NCI-H69 (cell line): Measurements from ENCODE around the gene PRMT5.
"Not testable (repeated sequence)": the region's sequence is repeated elsewhere in the genome, so short reads cannot be mapped to it uniquely, and the experiment has no call there.

Experiments
- DNase-seq: peaks from one replicate; lab custom pipeline; 2025; lab: John Stamatoyannopoulos, UW

The PRMT5 gene

GRCh38 chr14:22929104-22929960 lies at the start of gene PRMT5:
TSS of gene PRMT5 (minus strand) at chr14:22929376. CDS start at chr14:22929361, 15 bp downstream.
- peak; percentile 99 for DNase-seq

- DNase-seq = no peak
Measured at GRCh38 chr14:22978487-22978837, 49.3 kb upstream of the PRMT5 start.

- DNase-seq = no peak
Measured at GRCh38 chr14:22977684-22978486, 48.7 kb upstream of the PRMT5 start.

GRCh38 chr14:22977434-22977683 lies 48.2 kb upstream of the PRMT5 start:
- DNase-seq = peak; percentile 35

- peak; percentile 87 for DNase-seq
Measured at GRCh38 chr14:22976620-22977433, 47.7 kb upstream of the PRMT5 start.

- DNase-seq = peak; percentile 12
Measured at GRCh38 chr14:22974530-22975313, 45.5 kb upstream of the PRMT5 start.

GRCh38 chr14:22973217-22974032 lies 44.2 kb upstream of the PRMT5 start:
- peak; percentile 66 for DNase-seq

- no peak for DNase-seq
Measured at GRCh38 chr14:22972313-22972930, 43.2 kb upstream of the PRMT5 start.

GRCh38 chr14:22971152-22971551 lies 42.0 kb upstream of the PRMT5 start:
- DNase-seq = no peak

DNA sequence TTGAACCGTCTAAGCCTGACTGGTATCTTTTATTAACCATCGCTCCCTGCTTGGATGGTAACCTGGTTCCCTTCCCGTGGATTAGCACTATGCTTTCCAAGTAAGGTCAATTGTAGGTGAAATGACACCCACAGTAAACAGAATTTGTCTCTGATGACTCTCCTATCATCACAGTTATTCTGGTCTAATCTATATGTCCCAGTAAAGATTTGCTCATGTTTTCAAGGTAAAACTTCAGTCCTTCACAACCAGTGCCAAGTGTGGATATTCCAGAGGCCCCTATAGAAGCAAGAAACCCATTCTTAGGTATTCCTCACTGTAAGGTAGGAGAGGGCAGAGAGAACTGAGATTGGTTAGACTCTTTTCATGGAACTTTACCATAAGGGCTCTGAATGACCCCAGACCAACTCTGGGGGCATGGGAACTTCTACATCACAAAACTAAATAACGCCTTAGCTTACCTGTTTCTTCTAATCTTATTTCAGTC lies 37.6 kb upstream of the PRMT5 start:
- no peak for DNase-seq

DNA sequence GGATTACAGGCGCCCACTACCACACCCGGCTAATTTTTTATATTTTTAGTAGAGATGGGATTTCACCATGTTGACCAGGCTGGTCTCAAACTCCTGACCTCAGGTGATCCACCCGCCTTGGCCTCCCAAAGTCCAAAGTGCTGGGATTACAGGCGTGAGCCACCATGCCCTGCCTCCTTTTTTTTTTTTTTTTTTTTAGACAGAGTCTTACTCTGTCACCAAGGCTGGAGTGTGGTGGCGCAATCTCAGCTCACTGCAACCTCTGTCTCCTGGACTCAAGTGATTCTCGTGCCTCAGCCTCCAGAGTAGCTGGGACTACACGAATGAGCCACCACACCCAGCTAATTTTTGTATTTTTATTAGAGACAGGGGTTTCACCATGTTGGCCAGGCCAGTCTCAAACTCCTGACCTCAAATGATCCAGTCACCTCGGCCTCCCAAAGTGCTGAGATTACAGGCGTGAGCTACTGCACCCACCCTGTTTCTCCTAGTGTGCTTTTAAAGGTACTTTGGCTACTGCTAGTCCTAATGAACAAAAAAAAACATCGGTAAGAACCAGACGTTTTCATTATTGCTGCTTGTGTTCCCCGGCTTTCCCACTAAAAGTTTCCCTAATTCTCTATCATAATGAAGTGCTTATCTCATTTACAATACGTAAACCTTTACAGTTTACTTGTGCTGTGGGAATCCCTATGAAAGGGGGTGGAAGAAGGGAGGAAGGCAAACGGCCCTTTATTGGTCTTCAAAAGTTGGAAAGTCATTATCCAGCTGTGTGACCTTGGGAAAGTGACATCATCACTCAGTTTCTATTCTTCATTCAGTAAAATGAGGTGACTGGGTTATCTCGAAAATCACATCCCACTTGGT lies 37.0 kb upstream of the PRMT5 start:
- DNase-seq = not testable (repeated sequence)

- DNase-seq = no peak
Measured at GRCh38 chr14:22962061-22962676, 33.0 kb upstream of the PRMT5 start.

DNA sequence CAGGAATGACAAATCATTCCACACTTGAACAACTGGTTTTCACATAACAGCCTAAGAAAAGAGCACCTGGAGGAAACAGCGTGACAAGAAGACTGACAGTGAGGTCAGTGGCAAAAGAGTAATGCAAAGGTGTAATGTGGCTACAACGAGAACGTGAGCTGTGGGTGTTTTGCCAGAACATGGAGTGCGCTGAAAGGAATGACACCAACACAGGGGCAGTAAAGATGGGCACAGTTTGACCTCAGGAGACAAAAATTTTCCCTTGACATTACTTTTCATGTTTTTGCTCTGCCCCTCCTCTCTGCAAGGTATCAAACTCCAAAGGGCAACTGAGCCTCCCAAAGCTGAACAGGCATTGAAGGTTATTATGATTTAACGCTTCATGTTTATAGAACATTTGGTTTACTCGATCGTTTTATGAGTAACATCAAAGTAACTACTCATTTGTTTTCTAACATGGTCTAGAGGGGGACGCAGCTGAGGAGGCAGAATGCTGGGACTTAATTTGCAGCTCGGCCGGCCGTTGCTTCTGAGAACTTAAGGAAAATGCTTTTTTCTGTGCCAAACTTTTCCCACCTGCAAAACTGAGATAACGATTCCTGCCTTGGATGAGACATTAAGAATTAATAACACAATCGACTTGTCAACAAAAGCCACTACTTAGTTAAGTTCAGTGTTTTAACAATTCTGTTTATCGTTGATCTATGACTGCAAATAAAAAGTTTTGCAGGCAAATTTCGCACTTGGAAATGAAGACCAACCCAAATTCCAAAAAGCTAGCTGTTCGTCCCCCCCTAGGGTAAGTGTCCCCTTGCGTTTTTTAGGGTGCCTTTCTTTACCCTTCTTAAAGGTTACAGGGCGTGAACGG lies 26.8 kb upstream of the PRMT5 start:
- DNase-seq = no peak

- no peak for DNase-seq
Measured at GRCh38 chr14:22952418-22952817, 23.2 kb upstream of the PRMT5 start.

- DNase-seq = not testable (repeated sequence)
Measured at GRCh38 chr14:22951795-22952194, 22.6 kb upstream of the PRMT5 start.

GRCh38 chr14:22945642-22946041 lies 16.5 kb upstream of the PRMT5 start:
- DNase-seq = no peak

DNA sequence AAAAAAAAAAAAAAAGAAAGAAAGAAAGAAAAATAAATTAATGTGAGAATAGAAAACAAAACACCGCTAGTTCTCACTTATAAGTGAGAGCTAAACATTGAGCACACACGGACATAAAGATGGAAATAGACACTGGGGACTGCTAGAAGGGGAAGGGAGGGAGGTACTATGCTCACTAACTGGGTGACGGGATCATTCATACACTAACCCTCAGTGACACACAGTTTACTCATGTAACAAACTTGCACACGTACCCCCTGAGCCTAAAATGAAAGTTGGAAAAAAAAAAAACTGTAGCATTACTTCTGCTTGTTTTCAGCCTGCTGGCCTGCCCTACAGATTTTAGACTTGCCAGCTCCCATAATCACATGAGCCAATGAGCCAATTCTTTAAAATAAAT lies 10.5 kb upstream of the PRMT5 start:
- no peak for DNase-seq

- DNase-seq = no peak
Measured at GRCh38 chr14:22935156-22935555, 6.0 kb upstream of the PRMT5 start.
